ENCODE data around the gene GJC2. TPM values are rescaled to one million over a fixed set of nuclear protein-coding genes. Genes with fewer than 3 reads are reported as not detected.
A peak's percentile ranks its signal among the peaks of the same experiment; 100 is the strongest.

The GJC2 gene
- total RNA-seq, 4 donors from 2014 or later, result 6.9 to 15.1 (median 9.9) TPM

GRCh38 chr1:228139931-228140723 is 9.6 kb upstream of the GJC2 start, which contains the start of gene GUK1:
TSS of gene GUK1 (plus strand) at chr1:228140279. CDS start at chr1:228140303, 24 bp downstream.
- Histone ChIP-seq H3K4me3 (peak within 1 kb of the TSS; percentile 79 to 97 (median 86)), H3K36me3 (peaks cover 0 to 3% (median 0%) of the 10 kb centered on the region in 3 donors), H3K27ac (peak within 1 kb of the TSS; percentile 96 to 98 (median 97)), H3K27me3 (no peaks in the 10 kb centered on the region), H3K9me3 (no peaks in the 10 kb centered on the region), H3K4me1 (peaks cover 0 to 46% (median 38%) of the 10 kb centered on the region in 4 donors)
- TF ChIP-seq, protein P1, sequence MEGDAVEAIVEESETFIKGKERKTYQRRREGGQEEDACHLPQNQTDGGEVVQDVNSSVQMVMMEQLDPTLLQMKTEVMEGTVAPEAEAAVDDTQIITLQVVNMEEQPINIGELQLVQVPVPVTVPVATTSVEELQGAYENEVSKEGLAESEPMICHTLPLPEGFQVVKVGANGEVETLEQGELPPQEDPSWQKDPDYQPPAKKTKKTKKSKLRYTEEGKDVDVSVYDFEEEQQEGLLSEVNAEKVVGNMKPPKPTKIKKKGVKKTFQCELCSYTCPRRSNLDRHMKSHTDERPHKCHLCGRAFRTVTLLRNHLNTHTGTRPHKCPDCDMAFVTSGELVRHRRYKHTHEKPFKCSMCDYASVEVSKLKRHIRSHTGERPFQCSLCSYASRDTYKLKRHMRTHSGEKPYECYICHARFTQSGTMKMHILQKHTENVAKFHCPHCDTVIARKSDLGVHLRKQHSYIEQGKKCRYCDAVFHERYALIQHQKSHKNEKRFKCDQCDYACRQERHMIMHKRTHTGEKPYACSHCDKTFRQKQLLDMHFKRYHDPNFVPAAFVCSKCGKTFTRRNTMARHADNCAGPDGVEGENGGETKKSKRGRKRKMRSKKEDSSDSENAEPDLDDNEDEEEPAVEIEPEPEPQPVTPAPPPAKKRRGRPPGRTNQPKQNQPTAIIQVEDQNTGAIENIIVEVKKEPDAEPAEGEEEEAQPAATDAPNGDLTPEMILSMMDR (IDR thresholded peaks at IDR 0.05), result peak in 4 of 5 experiments; percentile 10 to 68 (median 48)
- TF ChIP-seq EP300 (IDR thresholded peaks at IDR 0.05) (peak; percentile 90 to 99), POLR2A (IDR thresholded peaks at IDR 0.05) (peak; percentile 95 to 96)
- DNase-seq (ENCODE audit: low spot score in 2 of 2), result peak; percentile 99
- WGBS, 2 donors, result 0 to 1% methylated on average over 57 to 58 of the region's 95 CpGs

DNA sequence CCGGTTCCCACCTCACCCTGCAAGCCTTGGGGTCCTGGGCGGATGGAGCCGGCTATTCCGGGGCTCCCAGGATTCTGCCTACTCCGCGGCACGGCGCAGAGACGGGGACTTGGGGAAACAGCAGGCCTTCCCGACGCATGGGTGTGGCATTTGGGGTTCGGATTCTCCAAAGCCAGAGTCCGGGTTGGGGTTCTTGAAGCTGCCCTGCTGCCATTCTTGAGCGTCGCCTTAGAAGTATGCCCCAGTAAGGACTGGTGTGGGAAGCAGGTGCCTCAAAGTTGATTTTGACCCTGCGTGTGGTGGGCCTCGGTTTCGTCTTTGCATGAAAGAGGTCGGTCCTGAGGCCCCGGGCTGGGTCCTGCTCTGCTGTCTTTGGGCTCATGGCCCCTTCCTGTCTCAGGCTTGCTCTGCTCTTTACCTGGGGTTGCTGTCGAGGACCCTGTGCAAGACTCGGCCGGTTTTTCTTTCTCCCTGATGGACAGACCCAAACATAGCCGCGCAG is 9.0 kb upstream of the GJC2 start:
- Histone ChIP-seq H3K27ac (peak overlapping the region; percentile 96 to 98 (median 97)), H3K9me3 (no peaks in the 10 kb centered on the region), H3K4me1 (peaks cover 0 to 52% (median 38%) of the 10 kb centered on the region in 4 donors), H3K36me3 (peaks cover 0 to 10% (median 0%) of the 10 kb centered on the region in 3 donors), H3K4me3 (peak overlapping the region; percentile 79 to 97 (median 86)), H3K27me3 (no peaks in the 10 kb centered on the region)
- peak in 1 of 2 donors; percentile 15 for DNase-seq (ENCODE audit: low spot score in 2 of 2)
- WGBS, 2 donors, result 3 to 10% methylated on average over 10 to 18 of the region's 25 CpGs
- no peak for TF ChIP-seq EP300 (IDR thresholded peaks at IDR 0.05)
- TF ChIP-seq POLR2A (IDR thresholded peaks at IDR 0.05), result no peak
- TF ChIP-seq, protein P1 (IDR thresholded peaks at IDR 0.05), result no peak

- H3K4me1 ChIP-seq, result peaks cover 0 to 52% (median 38%) of the 10 kb centered on the region in 4 donors
- H3K27ac ChIP-seq, result peak overlapping the region; percentile 96 to 98 (median 97)
- peak; percentile 68 to 74 for DNase-seq (ENCODE audit: low spot score in 2 of 2)
- WGBS, 2 donors, result 25 to 33% methylated on average over 22 to 27 of the region's 27 CpGs
- H3K27me3 ChIP-seq, result no peaks in the 10 kb centered on the region
- TF ChIP-seq, protein P1 (IDR thresholded peaks at IDR 0.05), result no peak
- TF ChIP-seq POLR2A (IDR thresholded peaks at IDR 0.05) (no peak), EP300 (IDR thresholded peaks at IDR 0.05) (peak; percentile 50 to 83)
- H3K9me3 ChIP-seq, result no peaks in the 10 kb centered on the region
- peak overlapping the region; percentile 79 to 97 (median 86) for H3K4me3 ChIP-seq
- H3K36me3 ChIP-seq, result peaks cover 0 to 16% (median 0%) of the 10 kb centered on the region in 3 donors
These were observed 8.3 kb upstream of the GJC2 start for GRCh38 chr1:228141226-228142044.

DNA sequence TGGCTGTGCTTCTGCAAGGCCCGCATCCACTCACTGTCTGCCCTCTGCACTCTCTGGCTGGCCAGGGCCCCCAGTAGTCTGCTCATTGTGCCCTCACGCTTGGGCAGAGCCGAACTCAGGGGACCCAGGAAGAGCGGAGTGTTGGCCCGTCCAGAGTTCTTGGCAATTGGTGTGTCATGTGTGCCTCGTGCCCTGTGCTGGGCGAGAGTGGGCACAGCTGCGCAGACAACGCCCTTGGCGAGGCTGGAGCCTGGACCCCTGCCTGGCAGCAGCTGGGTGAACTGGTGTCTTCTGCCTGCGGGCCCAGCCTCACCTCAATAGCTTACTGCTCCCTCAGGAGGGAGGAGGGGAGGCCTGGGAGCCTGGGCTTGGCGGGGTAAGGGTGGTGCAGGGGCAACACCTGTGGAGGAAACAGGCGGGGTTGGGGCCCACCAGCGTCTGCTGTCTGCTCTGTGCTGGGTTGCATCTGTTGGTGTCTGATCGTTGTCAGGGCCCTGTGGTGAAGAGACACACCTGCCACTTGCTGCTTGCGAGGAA is 7.5 kb upstream of the GJC2 start:
- Histone ChIP-seq H3K36me3 (peaks cover 0 to 24% (median 0%) of the 10 kb centered on the region in 3 donors), H3K4me3 (peak overlapping the region in 3 of 4 donors; percentile 79 to 86 (median 86)), H3K27ac (peak overlapping the region; percentile 96 to 98 (median 97)), H3K4me1 (peaks cover 0 to 60% (median 38%) of the 10 kb centered on the region in 4 donors), H3K9me3 (no peaks in the 10 kb centered on the region), H3K27me3 (no peaks in the 10 kb centered on the region)
- 77 to 90% methylated on average over 11 to 12 of the region's 16 CpGs for WGBS, 2 donors
- peak in 1 of 2 donors; percentile 13 for DNase-seq (ENCODE audit: low spot score in 2 of 2)
- TF ChIP-seq EP300 (IDR thresholded peaks at IDR 0.05) (no peak), POLR2A (IDR thresholded peaks at IDR 0.05) (no peak)
- TF ChIP-seq, protein P1 (IDR thresholded peaks at IDR 0.05), result no peak

All from tibial nerve (tissue), 4 donors.